GM18951 (cell line): ENCODE data around the gene THAP8.

Experiments used
- POLR2A ChIP-seq: IDR thresholded peaks from 4 replicates; pipeline ENCODE4 v1.6.1; 2011; ENCODE audit warnings: mild to moderate bottlenecking; ENCODE audit not compliant: insufficient read length, insufficient read depth; ENCODE audit errors: extremely low read depth
- in situ Hi-C: fragments of 300-500 bp; cut with MboI; formaldehyde crosslinking; loops from one replicate; pipeline ENCODE4 v1.12.0; 2022; ENCODE audit warnings: low sequenced_read_pairs, mixed read lengths, inconsistent platforms; ENCODE audit not compliant: unreplicated experiment

Gene THAP8, protein sequence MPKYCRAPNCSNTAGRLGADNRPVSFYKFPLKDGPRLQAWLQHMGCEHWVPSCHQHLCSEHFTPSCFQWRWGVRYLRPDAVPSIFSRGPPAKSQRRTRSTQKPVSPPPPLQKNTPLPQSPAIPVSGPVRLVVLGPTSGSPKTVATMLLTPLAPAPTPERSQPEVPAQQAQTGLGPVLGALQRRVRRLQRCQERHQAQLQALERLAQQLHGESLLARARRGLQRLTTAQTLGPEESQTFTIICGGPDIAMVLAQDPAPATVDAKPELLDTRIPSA

DNA sequence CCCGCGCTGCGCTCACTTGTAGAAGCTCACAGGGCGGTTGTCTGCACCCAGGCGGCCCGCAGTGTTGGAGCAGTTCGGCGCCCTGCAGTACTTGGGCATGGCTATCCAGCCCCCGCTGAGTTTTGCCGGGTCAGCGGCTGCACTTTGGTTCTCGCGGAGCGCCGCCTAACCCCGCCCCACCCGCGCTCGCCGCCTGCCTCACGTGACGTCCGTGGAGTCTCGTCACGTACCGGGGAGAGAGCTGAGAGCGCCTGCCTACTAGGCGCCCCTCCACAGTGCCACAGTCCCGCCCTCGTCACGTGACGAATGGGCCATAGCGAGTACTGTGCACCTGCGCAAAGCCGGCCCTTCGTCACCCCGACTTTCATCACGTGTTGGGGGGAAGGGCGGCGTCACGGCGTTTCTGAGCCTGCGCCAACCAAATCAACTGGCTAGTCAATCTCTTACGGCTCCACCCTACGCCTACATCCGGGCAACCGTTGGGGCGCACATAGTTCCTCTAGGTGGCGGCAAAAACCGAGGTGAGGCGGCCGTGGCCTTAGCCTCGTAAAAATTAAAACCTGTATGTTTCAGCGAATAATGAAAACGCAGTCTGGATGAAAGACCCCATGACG, at the start of gene THAP8:
TSS of gene THAP8 (minus strand) at position 167 of the 614 bp plus-strand sequence. CDS start at position 99, 68 bp downstream.
- TF ChIP-seq POLR2A, result peak; percentile 70
- in situ Hi-C loops, result no loop called here

GRCh38 chr19:36103040-36103626, 49.0 kb upstream of the THAP8 start:
- TF ChIP-seq POLR2A, result no peak
- in situ Hi-C loops, result no loop called here

GRCh38 chr19:36101550-36102327, 47.7 kb upstream of the THAP8 start:
- in situ Hi-C loops, result no loop called here
- no peak for TF ChIP-seq POLR2A

- no peak for TF ChIP-seq POLR2A
- in situ Hi-C loops, result no loop called here
Observed at GRCh38 chr19:36100476-36100875, 46.4 kb upstream of the THAP8 start.

- in situ Hi-C loops, result no loop called here
- no peak for TF ChIP-seq POLR2A
Observed at GRCh38 chr19:36099166-36099785, 45.2 kb upstream of the THAP8 start.

DNA sequence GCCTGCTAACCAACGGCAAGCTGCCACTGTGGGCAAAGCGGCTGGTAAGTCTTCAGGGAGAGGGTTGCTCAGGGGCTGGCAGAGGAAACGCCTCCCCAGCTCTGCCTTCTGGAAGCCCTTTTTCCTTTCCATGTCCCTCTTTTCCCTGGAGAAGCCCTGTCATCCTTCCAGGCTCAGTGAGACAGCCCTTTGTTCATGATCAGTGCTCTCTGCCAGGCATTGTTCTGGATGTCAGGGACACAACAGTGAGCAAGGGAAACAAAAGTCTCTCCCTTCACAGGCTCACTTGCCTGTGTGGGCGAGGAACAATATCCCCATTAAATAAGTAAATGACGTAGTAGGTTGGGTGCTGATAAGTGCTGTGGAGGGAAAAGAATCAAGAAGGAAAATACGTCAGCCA, 43.0 kb upstream of the THAP8 start:
- in situ Hi-C loops, result no loop called here
- no peak for TF ChIP-seq POLR2A

GRCh38 chr19:36093687-36094086, 39.6 kb upstream of the THAP8 start:
- in situ Hi-C loops, result no loop called here
- no peak for TF ChIP-seq POLR2A

DNA sequence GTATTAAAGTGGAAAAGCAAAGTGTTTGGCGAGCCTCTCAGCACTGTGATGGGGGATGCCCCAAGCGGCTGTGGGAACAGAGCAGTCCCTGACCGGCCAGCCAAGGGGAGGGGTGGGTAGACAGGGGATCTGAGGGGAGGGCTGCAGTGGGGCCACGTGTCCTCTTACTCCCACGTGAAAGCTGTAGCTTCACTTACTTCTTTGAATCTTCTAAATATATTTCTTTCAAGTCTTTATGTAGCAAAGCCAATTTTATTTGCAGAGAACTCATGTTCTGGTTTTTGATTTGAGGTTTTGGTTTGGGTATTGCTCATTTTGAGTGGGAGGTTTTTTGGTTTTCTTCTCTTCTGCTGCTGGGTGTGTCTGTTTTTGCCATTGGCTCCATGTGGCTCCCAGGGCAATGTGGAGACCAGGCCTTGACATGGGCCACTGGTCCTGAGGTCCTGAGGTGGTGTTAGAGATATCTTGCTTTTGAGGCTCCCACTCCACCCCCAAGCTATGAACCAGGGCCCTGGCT, 39.1 kb upstream of the THAP8 start:
- no peak for TF ChIP-seq POLR2A
- in situ Hi-C loops, result no loop called here

DNA sequence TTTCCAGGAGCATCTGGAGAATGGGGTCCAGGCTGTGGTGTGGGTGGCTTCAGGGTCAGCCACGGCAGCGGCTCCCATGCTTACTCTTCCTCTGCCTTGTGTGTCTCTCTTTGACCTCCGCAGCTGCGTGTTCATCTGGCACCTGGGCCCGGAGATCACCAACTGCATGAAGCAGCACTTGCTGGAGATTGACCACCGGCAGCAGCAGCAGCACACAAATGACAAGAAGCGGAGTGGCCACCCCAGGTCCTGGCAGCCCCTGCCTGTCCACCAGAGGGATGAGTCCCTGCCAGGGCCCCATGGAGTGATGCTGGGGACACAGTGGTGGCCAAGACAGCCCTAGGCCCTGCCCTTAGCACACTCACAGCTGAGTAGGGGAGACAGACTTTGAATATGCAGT, 38.5 kb upstream of the THAP8 start:
- in situ Hi-C loops, result no loop called here
- no peak for TF ChIP-seq POLR2A

- TF ChIP-seq POLR2A, result no peak
- in situ Hi-C loops, result no loop called here
Observed at GRCh38 chr19:36090910-36091695, 37.0 kb upstream of the THAP8 start.

DNA sequence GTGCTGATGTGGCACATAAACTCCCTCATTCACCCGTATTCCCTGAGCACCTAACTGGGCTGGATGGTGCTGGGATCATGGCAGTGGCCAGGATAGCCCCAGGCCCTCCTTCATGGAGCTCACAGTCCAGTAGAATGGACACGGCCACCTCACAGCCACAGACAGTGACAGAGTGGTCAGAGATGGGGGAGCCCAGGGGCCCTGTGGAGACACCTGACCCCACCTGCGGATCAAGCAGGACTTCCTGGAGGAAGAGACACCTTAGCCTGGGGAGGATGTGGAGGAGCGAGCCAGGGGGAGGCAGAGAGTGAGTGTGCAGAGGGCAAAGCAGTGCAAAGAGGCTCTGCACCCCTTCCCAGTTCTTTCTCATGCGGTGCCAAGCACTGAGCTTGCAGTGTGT, 35.8 kb upstream of the THAP8 start:
- in situ Hi-C loops, result no loop called here
- TF ChIP-seq POLR2A, result no peak

GRCh38 chr19:36086326-36086725, 32.2 kb upstream of the THAP8 start:
- in situ Hi-C loops, result no loop called here
- TF ChIP-seq POLR2A, result no peak
